ENCODE results near the gene VWA5A. TPM values are rescaled to one million over a fixed set of nuclear protein-coding genes. Genes with fewer than 3 reads are reported as not detected.

VWA5A gene
- total RNA-seq, 4 donors from 2014 or later = 10.1 to 72.5 (median 37.2) TPM

- no peak overlapping the region for H3K4me3 ChIP-seq
- intact Hi-C loops (cut with DNase I; ENCODE audit: low total_unique reads) = no loop called here
- no peaks in the 10 kb centered on the region for H3K27me3 ChIP-seq
- no peak for DNase-seq
- 60 to 62% methylated on average over 1 to 2 of the region's 2 CpGs for WGBS, 2 donors (ENCODE audit: low coverage in 1 of 2)
- TF ChIP-seq CTCF (IDR thresholded peaks at IDR 0.05) (no peak), POLR2AphosphoS5 (IDR thresholded peaks at IDR 0.05) (no peak), EP300 (IDR thresholded peaks at IDR 0.05; ENCODE audit: low read depth) (no peak), POLR2A (IDR thresholded peaks at IDR 0.05) (no peak)
- in situ Hi-C loops (cut with MboI; ENCODE audit: low pct_ligation_motif_present in 1 of 4, low pct_unique_long_range_greater_than_20kb in 1 of 4, low sequenced_read_pairs in 3 of 4) = no loop called here
- no peak overlapping the region for H3K27ac ChIP-seq
- H3K4me1 ChIP-seq = no peaks in the 10 kb centered on the region
- H3K9me3 ChIP-seq = no peaks in the 10 kb centered on the region
- no peaks in the 10 kb centered on the region for H3K36me3 ChIP-seq
Measured at GRCh38 chr11:124153821-124154220, 38.6 kb downstream of the VWA5A start.

- H3K4me3 ChIP-seq = no peak overlapping the region
- in situ Hi-C loops (cut with MboI; ENCODE audit: low pct_ligation_motif_present in 1 of 4, low pct_unique_long_range_greater_than_20kb in 1 of 4, low sequenced_read_pairs in 3 of 4) = no loop called here
- no peaks in the 10 kb centered on the region for H3K36me3 ChIP-seq
- H3K4me1 ChIP-seq = no peaks in the 10 kb centered on the region
- DNase-seq = no peak
- intact Hi-C loops (cut with DNase I; ENCODE audit: low total_unique reads) = no loop called here
- H3K27ac ChIP-seq = no peak overlapping the region
- TF ChIP-seq POLR2AphosphoS5 (IDR thresholded peaks at IDR 0.05) (no peak), POLR2A (IDR thresholded peaks at IDR 0.05) (no peak), CTCF (IDR thresholded peaks at IDR 0.05) (no peak), EP300 (IDR thresholded peaks at IDR 0.05; ENCODE audit: low read depth) (no peak)
- H3K27me3 ChIP-seq = no peaks in the 10 kb centered on the region
- H3K9me3 ChIP-seq = no peaks in the 10 kb centered on the region
Measured at GRCh38 chr11:124159481-124159880, 44.2 kb downstream of the VWA5A start.

- H3K9me3 ChIP-seq = no peaks in the 10 kb centered on the region
- H3K4me3 ChIP-seq = no peak overlapping the region
- no peaks in the 10 kb centered on the region for H3K27me3 ChIP-seq
- DNase-seq = no peak
- TF ChIP-seq CTCF (IDR thresholded peaks at IDR 0.05) (no peak), EP300 (IDR thresholded peaks at IDR 0.05; ENCODE audit: low read depth) (no peak), POLR2A (IDR thresholded peaks at IDR 0.05) (no peak), POLR2AphosphoS5 (IDR thresholded peaks at IDR 0.05) (no peak)
- WGBS, 2 donors (ENCODE audit: low coverage in 1 of 2) = 58 to 76% methylated on average over 2 to 5 of the region's 5 CpGs
- H3K27ac ChIP-seq = no peak overlapping the region
- intact Hi-C loops (cut with DNase I; ENCODE audit: low total_unique reads) = no loop called here
- in situ Hi-C loops (cut with MboI; ENCODE audit: low pct_ligation_motif_present in 1 of 4, low pct_unique_long_range_greater_than_20kb in 1 of 4, low sequenced_read_pairs in 3 of 4) = no loop called here
- H3K4me1 ChIP-seq = no peaks in the 10 kb centered on the region
- H3K36me3 ChIP-seq = no peaks in the 10 kb centered on the region
Measured at GRCh38 chr11:124160986-124161385, 45.7 kb downstream of the VWA5A start.

GRCh38 chr11:124167826-124168231 is 52.6 kb downstream of the VWA5A start:
- in situ Hi-C loops (cut with MboI; ENCODE audit: low pct_ligation_motif_present in 1 of 4, low pct_unique_long_range_greater_than_20kb in 1 of 4, low sequenced_read_pairs in 3 of 4) = no loop called here
- intact Hi-C loops (cut with DNase I; ENCODE audit: low total_unique reads) = no loop called here
- H3K4me3 ChIP-seq = no peak overlapping the region
- no peaks in the 10 kb centered on the region for H3K9me3 ChIP-seq
- TF ChIP-seq CTCF (IDR thresholded peaks at IDR 0.05) = no peak
- TF ChIP-seq POLR2A (IDR thresholded peaks at IDR 0.05) = no peak
- TF ChIP-seq EP300 (IDR thresholded peaks at IDR 0.05; ENCODE audit: low read depth) = no peak
- no peak for TF ChIP-seq POLR2AphosphoS5 (IDR thresholded peaks at IDR 0.05)
- H3K4me1 ChIP-seq = no peaks in the 10 kb centered on the region
- no peak for DNase-seq
- no peaks in the 10 kb centered on the region for H3K27me3 ChIP-seq
- no peak overlapping the region for H3K27ac ChIP-seq
- H3K36me3 ChIP-seq = no peaks in the 10 kb centered on the region
- 56 to 73% methylated on average over 4 to 7 of the region's 7 CpGs for WGBS, 2 donors (ENCODE audit: low coverage in 1 of 2)
